NCI-H1048 (cell line): ENCODE data around the gene TCOF1.

Source experiments
- DNase-seq: peaks from one replicate; lab custom pipeline; 2025; lab: John Stamatoyannopoulos, UW

Gene TCOF1

GRCh38 chr5:150392680-150393079 is 35.2 kb downstream of the TCOF1 start:
- DNase-seq = no peak

- DNase-seq = no peak
Measured at GRCh38 chr5:150393096-150393645, 35.7 kb downstream of the TCOF1 start.

GRCh38 chr5:150394131-150394530 is 36.6 kb downstream of the TCOF1 start:
- no peak for DNase-seq

GRCh38 chr5:150394912-150395687 is 37.6 kb downstream of the TCOF1 start:
- no peak for DNase-seq

- no peak for DNase-seq
Measured at GRCh38 chr5:150395688-150395975, 38.1 kb downstream of the TCOF1 start.

GRCh38 chr5:150396267-150396666 is 38.8 kb downstream of the TCOF1 start:
- no peak for DNase-seq

GRCh38 chr5:150397146-150397781 is 39.8 kb downstream of the TCOF1 start:
- no peak for DNase-seq

GRCh38 chr5:150397782-150398721 is 40.6 kb downstream of the TCOF1 start:
- DNase-seq = no peak

GRCh38 chr5:150398722-150399523 is 41.4 kb downstream of the TCOF1 start:
- DNase-seq = no peak

GRCh38 chr5:150399524-150400211 is 42.2 kb downstream of the TCOF1 start:
- DNase-seq = no peak

GRCh38 chr5:150400316-150401075 is 43.0 kb downstream of the TCOF1 start:
- no peak for DNase-seq

- no peak for DNase-seq
Measured at GRCh38 chr5:150401076-150401375, 43.5 kb downstream of the TCOF1 start.

- DNase-seq = no peak
Measured at GRCh38 chr5:150401376-150402228, 44.1 kb downstream of the TCOF1 start.

- DNase-seq = no peak
Measured at GRCh38 chr5:150402229-150402773, 44.8 kb downstream of the TCOF1 start.

- DNase-seq = no peak
Measured at GRCh38 chr5:150402901-150403342, 45.4 kb downstream of the TCOF1 start.

- DNase-seq = no peak
Measured at GRCh38 chr5:150404121-150404520, 46.6 kb downstream of the TCOF1 start.

- DNase-seq = no peak
Measured at GRCh38 chr5:150404535-150404934, 47.0 kb downstream of the TCOF1 start.

- no peak for DNase-seq
Measured at GRCh38 chr5:150404941-150405816, 47.7 kb downstream of the TCOF1 start.
